ENCODE results near the gene HIVEP3.

The HIVEP3 gene

DNA sequence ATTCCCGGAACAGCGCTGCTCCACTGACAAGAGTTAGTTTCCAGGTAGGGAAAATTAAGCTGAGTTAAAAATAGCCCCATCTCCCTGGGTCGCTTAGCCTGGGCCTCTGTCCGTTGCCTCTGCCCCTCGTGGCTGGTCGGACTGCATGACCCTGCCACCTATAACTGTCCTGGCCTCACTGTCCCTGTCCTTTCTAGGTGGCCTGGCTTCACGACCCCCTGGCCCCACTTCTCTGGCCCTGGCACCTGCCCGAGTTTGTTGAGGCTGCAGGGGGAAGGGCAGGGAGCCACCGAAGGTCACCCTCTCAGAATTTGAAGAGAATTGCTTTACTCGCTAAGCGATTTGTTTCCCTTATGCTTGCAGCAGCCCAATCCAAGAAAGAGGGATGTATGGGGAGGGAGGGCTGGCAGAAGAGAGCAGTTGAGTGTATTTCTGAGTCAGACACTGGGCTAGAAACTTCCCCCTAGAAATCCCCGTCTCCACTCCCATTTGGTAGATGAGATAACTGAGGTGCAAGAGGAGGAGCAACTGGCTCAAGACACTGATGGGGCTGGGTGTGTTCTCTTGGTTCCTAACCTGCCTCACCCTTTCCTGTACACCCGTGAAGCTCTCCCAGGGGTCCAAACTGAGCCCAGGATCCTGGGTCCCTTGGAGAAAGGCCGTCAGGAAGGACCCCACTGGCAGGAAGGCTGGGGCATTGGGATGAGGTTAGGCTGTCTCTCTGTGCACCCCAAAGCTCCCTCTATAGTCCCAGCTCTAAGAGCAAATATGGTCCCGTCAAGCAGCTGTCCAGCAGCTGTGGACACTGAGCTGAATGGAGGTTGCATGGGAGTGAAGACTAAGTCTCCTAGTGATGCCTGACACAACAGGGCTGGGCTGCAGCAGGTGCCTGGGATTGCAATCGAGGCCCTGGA lies 431.3 kb downstream of the HIVEP3 start (continued):
- TF ChIP-seq PRDM10 (tag by site-specific recombination; IDR thresholded peaks at IDR 0.05) (no peak), ZBTB17 (tag by site-specific recombination; IDR thresholded peaks at IDR 0.05) (peak; percentile 42)

GRCh38 chr1:41486371-41487125 lies 432.2 kb downstream of the HIVEP3 start:
- 0 out of 2 replicates have a peak, but pooled peaks cover 4% of the 10 kb centered on the region for H3K4me1 ChIP-seq (ENCODE audit: control insufficient read depth, insufficient read depth, low read length)
- CTCF ChIA-PET = interaction anchor here (0.9 to 1.0 kb wide), 2 partner anchors 8 to 29 kb away, joined by 3 read pairs; no protein-coding TSS in a partner anchor
- TF ChIP-seq PRDM1 (tag by site-specific recombination; IDR thresholded peaks at IDR 0.05) (peak; percentile 50; the same call in 1 of the 2 replicates), EGR2 (tag by site-specific recombination; IDR thresholded peaks at IDR 0.05; ENCODE audit: low read depth) (peak; percentile 51; the same call in 1 of the 2 replicates), ZIC2 (tag by site-specific recombination; IDR thresholded peaks at IDR 0.05) (peak; percentile 20; the same call in 1 of the 2 replicates), SETDB1 (IDR thresholded peaks at IDR 0.05; ENCODE audit: insufficient read length, low read length) (no peak), GLIS1 (tag by site-specific recombination; IDR thresholded peaks at IDR 0.05) (0 out of 2 replicates have a peak, but pooled peaks have one; percentile 9), ZBTB17 (tag by site-specific recombination; IDR thresholded peaks at IDR 0.05) (peak; percentile 78), ZFHX2 (tag by site-specific recombination; conservative IDR thresholded peaks at IDR 0.05) (peak; percentile 35; the same call in 1 of the 2 replicates), ZNF292 (tag by site-specific recombination; IDR thresholded peaks at IDR 0.05; ENCODE audit: borderline replicate concordance, low read depth) (no peak)
- TF ChIP-seq, protein P1, sequence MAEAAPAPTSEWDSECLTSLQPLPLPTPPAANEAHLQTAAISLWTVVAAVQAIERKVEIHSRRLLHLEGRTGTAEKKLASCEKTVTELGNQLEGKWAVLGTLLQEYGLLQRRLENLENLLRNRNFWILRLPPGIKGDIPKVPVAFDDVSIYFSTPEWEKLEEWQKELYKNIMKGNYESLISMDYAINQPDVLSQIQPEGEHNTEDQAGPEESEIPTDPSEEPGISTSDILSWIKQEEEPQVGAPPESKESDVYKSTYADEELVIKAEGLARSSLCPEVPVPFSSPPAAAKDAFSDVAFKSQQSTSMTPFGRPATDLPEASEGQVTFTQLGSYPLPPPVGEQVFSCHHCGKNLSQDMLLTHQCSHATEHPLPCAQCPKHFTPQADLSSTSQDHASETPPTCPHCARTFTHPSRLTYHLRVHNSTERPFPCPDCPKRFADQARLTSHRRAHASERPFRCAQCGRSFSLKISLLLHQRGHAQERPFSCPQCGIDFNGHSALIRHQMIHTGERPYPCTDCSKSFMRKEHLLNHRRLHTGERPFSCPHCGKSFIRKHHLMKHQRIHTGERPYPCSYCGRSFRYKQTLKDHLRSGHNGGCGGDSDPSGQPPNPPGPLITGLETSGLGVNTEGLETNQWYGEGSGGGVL (tag by site-specific recombination; IDR thresholded peaks at IDR 0.05) = peak; percentile 40; the same call in 1 of the 2 replicates
- no peak overlapping the region for H3K27ac ChIP-seq (ENCODE audit: extremely low read depth, low read depth, low read length)
- H3K9me3 ChIP-seq (ENCODE audit: control insufficient read depth, insufficient read depth, low read depth, low read length) = no peaks in the 10 kb centered on the region
- H3K4me3 ChIP-seq (ENCODE audit: low read depth, low read length) = no peak overlapping the region
- H3K36me3 ChIP-seq (ENCODE audit: control insufficient read depth in 2 of 2, insufficient read depth in 1 of 2, low read length in 2 of 2) = no peaks in the 10 kb centered on the region
- POLR2A ChIA-PET = no interaction called here

- TF ChIP-seq ZNF571 (tag by site-specific recombination; IDR thresholded peaks at IDR 0.05) = no peak
- TF ChIP-seq ZNF664 (tag by site-specific recombination; IDR thresholded peaks at IDR 0.05) = peak; percentile 90
- no peak overlapping the region for H3K27ac ChIP-seq (ENCODE audit: extremely low read depth, low read depth, low read length)
- H3K4me1 ChIP-seq (ENCODE audit: control insufficient read depth, insufficient read depth, low read length) = 0 out of 2 replicates have a peak, but pooled peaks cover 4% of the 10 kb centered on the region
- POLR2A ChIA-PET = no interaction called here
- H3K4me3 ChIP-seq (ENCODE audit: low read depth, low read length) = no peak overlapping the region
- H3K9me3 ChIP-seq (ENCODE audit: control insufficient read depth, insufficient read depth, low read depth, low read length) = no peaks in the 10 kb centered on the region
- CTCF ChIA-PET = interaction anchor here (0.9 to 1.0 kb wide), 3 partner anchors 9 to 30 kb away, joined by 3 read pairs; no protein-coding TSS in a partner anchor
- H3K36me3 ChIP-seq (ENCODE audit: control insufficient read depth in 2 of 2, insufficient read depth in 1 of 2, low read length in 2 of 2) = no peaks in the 10 kb centered on the region
Observed at GRCh38 chr1:41486053-41486370, 432.7 kb downstream of the HIVEP3 start.

All from HEK293 (cell line).